SKM-1 (cell line): ENCODE measurements around the gene NR6A1.

Source experiments
- DNase-seq: peaks from one replicate; lab custom pipeline; 2025; ENCODE audit not compliant: unreplicated experiment; lab: John Stamatoyannopoulos, UW

Gene NR6A1

GRCh38 chr9:124662561-124662960 is 108.5 kb downstream of the NR6A1 start:
- no peak for DNase-seq

- DNase-seq, result no peak
These were observed 109.8 kb downstream of the NR6A1 start for GRCh38 chr9:124661271-124661670.

GRCh38 chr9:124660341-124660801 is 110.7 kb downstream of the NR6A1 start:
- DNase-seq, result no peak

GRCh38 chr9:124659099-124659659 is 111.9 kb downstream of the NR6A1 start:
- peak; percentile 68 for DNase-seq

GRCh38 chr9:124658165-124659017 is 112.7 kb downstream of the NR6A1 start:
- DNase-seq, result peak; percentile 49

GRCh38 chr9:124657516-124657915 is 113.6 kb downstream of the NR6A1 start:
- DNase-seq, result no peak

GRCh38 chr9:124654431-124654830 is 116.7 kb downstream of the NR6A1 start:
- DNase-seq, result peak; percentile 46

- no peak for DNase-seq
These were observed 118.3 kb downstream of the NR6A1 start for GRCh38 chr9:124652615-124653393.

- DNase-seq, result no peak
These were observed 118.9 kb downstream of the NR6A1 start for GRCh38 chr9:124652203-124652602.

- DNase-seq, result no peak
These were observed 125.8 kb downstream of the NR6A1 start for GRCh38 chr9:124645274-124645673.

- no peak for DNase-seq
These were observed 131.5 kb downstream of the NR6A1 start for GRCh38 chr9:124639637-124640036.

GRCh38 chr9:124635285-124635684 is 135.8 kb downstream of the NR6A1 start:
- no peak for DNase-seq

- DNase-seq, result no peak
These were observed 139.0 kb downstream of the NR6A1 start for GRCh38 chr9:124632077-124632621.

GRCh38 chr9:124631326-124631725 is 139.8 kb downstream of the NR6A1 start:
- DNase-seq, result no peak

- no peak for DNase-seq
These were observed 141.5 kb downstream of the NR6A1 start for GRCh38 chr9:124629600-124629999.

- DNase-seq, result no peak
These were observed 142.4 kb downstream of the NR6A1 start for GRCh38 chr9:124628741-124629140.

- no peak for DNase-seq
These were observed 144.8 kb downstream of the NR6A1 start for GRCh38 chr9:124626276-124626675.

- DNase-seq, result no peak
These were observed 146.0 kb downstream of the NR6A1 start for GRCh38 chr9:124625087-124625486.

GRCh38 chr9:124624735-124624992 is 146.4 kb downstream of the NR6A1 start:
- DNase-seq, result no peak

- no peak for DNase-seq
These were observed 147.0 kb downstream of the NR6A1 start for GRCh38 chr9:124623966-124624734.

GRCh38 chr9:124622882-124623281 is 148.2 kb downstream of the NR6A1 start:
- no peak for DNase-seq
